ENCODE measurements around the gene ZNF610.
"Not testable (repeated sequence)": the region's sequence is repeated elsewhere in the genome, so short reads cannot be mapped to it uniquely, and the experiment has no call there.

Gene ZNF610

DNA sequence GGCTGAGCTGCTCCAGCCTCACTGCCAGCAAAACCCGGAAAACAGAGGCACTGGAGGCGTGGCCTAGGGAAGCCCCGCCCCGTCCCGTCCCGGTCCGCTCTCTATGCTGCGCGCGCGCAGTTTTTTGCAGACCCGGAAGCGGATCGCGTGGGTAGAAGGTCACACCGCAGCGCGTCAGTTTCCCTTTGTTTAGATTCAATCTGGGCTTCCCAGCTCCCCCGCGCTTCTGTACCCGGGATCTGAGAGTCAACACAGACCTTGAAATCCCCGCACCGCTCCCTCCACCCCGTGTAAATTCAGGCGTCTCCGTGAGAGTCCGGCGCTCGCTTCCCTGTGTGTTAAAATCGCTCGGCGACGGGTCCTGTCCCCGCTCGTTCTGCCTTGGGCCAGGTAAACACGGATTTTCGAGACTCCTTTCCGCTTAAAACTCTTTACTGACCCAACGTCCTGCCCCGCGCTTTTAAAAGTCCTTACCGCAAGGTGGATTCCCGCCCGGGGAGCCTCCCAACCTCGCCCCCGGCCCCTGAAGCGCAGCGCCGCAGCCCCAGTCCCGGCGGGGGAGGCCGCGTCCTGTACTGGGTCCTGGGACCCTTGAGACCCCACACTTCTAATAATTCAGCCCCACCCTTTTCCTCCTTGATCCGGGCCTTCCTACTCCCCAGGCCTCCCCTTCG, at the start of gene ZNF610:
Gene ZNF610, plus strand, starts transcription at position 127 of the 674 bp plus-strand sequence. CDS start 12,930 bp downstream, outside the sequence.
- peak; percentile 80 for DNase-seq (ENCODE audit: low read depth)
- H3K4me3 ChIP-seq (ENCODE audit: low read depth, low read length), result peak within 1 kb of the TSS; percentile 71
- no peak for TF ChIP-seq CTCF (IDR thresholded peaks at IDR 0.05; ENCODE audit: insufficient read depth, low read depth, low read length, missing control alignments)

DNA sequence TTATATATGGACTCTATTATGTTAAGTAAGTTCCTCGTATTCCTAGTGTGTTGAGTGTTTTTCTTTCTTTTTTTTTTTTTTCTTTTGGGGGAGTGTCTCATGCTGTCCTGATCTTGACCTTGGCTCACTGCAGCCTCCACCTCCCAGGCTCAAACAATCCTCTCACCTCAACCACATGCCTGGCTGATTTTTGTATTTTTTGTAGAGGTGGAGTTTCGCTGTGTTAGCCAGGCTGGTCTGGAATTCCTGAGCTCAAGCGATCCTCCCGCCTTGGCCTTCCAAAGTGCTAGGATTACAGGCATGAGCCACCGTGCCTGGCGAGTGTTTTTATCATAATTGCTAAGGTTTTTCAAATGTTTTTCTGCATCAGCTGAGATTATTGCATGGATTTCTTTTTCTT, 49.8 kb upstream of the ZNF610 start:
- H3K4me3 ChIP-seq (ENCODE audit: low read depth, low read length), result no peak overlapping the region
- TF ChIP-seq CTCF (IDR thresholded peaks at IDR 0.05; ENCODE audit: insufficient read depth, low read depth, low read length, missing control alignments), result no peak
- no peak for DNase-seq (ENCODE audit: low read depth)

GRCh38 chr19:52291781-52292180, 44.3 kb upstream of the ZNF610 start:
- H3K4me3 ChIP-seq (ENCODE audit: low read depth, low read length), result no peak overlapping the region
- DNase-seq (ENCODE audit: low read depth), result no peak
- TF ChIP-seq CTCF (IDR thresholded peaks at IDR 0.05; ENCODE audit: insufficient read depth, low read depth, low read length, missing control alignments), result no peak

GRCh38 chr19:52292946-52293345, 43.1 kb upstream of the ZNF610 start:
- DNase-seq (ENCODE audit: low read depth); H3K4me3 ChIP-seq (ENCODE audit: low read depth, low read length): not testable (repeated sequence)

DNA sequence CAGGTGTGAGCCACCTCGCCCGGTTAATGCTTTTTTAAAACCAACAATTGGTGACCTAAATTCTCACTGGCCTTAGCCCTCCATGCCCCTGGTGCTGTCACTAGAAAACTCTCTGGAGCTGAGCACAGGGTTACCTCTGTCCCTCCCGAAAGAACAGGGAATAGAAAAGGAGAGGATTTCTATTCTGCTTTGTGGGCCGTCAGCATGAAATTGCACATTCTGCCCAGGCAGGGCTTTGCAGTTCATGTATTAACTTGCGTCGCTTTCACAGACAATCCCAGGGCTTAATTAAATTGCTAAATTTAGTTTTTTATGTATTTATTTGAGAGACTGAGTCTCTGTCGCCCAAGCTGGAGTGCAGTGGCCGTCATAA, 39.7 kb upstream of the ZNF610 start:
- peak overlapping the region; percentile 79 for H3K4me3 ChIP-seq (ENCODE audit: low read depth, low read length)
- DNase-seq (ENCODE audit: low read depth), result no peak
- no peak for TF ChIP-seq CTCF (IDR thresholded peaks at IDR 0.05; ENCODE audit: insufficient read depth, low read depth, low read length, missing control alignments)

DNA sequence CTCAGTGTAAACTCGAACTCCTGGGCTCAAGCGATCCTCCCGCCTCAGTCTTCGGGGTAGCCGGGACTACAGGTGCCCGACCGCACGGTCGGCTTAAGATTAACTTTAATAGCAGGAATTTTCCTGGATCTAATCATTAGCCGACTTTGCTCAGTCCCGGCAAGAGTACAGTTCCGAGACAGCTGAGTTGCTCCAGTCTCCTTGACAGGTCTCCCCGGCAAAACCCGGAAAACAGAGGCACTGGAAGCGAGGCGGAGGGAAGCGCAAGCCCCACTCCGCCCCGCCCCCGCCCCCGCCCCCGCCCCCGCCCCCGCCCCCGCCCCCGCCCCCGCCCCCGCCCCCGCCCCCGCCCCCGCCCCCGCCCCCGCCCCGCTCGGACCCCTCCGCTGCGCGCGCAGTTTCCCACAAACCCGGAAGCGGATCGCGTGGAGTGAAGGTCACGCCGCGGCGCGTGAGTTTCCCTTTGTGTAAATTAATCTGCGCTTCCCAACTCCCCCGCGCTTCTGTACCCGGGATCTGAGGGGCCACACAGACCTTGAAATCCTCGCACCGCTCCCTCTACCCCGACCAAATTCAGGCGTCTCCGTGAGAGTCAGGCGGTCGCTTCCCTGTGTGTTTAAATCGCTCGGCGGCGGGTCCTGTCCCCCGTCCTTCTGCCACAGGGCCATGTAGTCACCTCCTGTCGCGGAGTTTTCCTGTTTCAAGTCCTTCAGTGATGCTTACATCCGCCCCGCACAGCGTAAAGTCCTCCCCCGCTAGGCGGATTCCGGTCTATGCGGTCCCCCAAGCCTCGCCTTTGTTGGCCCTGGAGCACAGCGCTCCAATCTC, 39.1 kb upstream of the ZNF610 start, which contains the start of gene ZNF480:
Gene ZNF480, plus strand, starts transcription at position 397 of the 828 bp plus-strand sequence. CDS start 3,244 bp downstream, outside the sequence.
- peak; percentile 89 for DNase-seq (ENCODE audit: low read depth)
- TF ChIP-seq CTCF (IDR thresholded peaks at IDR 0.05; ENCODE audit: insufficient read depth, low read depth, low read length, missing control alignments), result no peak
- H3K4me3 ChIP-seq (ENCODE audit: low read depth, low read length), result peak within 1 kb of the TSS; percentile 79

GRCh38 chr19:52297601-52298364, 38.3 kb upstream of the ZNF610 start:
- TF ChIP-seq CTCF (IDR thresholded peaks at IDR 0.05; ENCODE audit: insufficient read depth, low read depth, low read length, missing control alignments), result no peak
- H3K4me3 ChIP-seq (ENCODE audit: low read depth, low read length), result peak overlapping the region; percentile 75
- DNase-seq (ENCODE audit: low read depth), result no peak
